Activated CD4-positive, alpha-beta T cell treated with anti-CD3 and anti-CD28 coated beads for 48 hours (primary cell): ENCODE measurements around the gene NPHP4.
"Not testable (repeated sequence)": the region's sequence is repeated elsewhere in the genome, so short reads cannot be mapped to it uniquely, and the experiment has no call there.

ENCODE experiments used
- DNase-seq: peaks from one replicate; pipeline ENCODE4 v3.0.0-alpha.2; 2020

NPHP4 gene

DNA sequence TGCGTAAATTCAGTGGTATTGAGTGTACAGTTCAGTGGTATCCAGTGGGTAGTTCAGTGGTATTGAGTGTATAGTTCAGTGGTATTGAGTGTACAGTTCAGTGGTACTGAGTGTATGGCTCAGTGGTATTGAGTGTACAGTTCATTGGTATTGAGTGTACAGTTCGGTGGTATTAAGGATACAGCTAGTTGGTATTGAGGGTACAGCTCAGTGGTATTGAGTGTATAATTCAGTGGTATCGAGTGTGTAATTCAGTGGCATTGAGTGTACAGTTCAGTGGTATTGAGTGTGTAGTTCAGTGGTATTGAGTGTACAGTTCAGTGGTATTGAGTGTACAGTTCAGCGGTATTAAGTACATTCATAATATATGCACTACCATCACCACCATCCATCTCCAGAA, 30.0 kb upstream of the NPHP4 start:
- DNase-seq, result no peak

DNA sequence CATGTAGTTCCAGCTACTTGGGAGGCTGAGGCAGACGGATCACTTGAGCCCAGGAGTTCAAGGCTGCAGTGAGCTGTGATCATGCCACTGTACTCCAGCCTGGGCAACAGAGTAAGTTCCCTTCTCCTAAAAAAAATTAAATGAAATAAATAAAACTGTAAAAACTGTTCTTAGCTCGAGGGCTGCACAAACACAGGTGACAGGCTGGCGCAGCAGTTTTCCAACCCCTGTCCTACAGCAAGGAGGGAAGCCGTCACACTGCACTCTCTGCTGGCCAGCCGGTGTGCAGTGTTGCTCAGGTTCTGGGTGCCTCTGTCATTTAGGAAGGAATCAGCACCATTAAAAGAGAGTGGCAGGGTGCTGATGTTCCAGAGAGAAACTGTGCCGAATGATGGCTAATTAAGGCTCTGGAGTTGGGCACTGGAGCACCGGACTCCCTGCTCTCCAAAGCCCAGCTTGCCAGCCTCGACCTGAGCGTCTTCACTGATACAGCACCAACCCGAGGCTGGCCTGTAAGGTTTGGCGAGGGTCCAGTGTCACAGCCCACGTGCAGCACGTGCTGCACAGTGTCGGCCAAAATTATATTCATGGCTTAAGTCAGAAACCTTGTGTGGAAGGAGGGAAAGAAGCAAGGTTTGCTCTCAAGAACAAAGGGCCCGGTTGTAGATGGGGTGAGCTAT, 27.1 kb upstream of the NPHP4 start:
- no peak for DNase-seq

DNA sequence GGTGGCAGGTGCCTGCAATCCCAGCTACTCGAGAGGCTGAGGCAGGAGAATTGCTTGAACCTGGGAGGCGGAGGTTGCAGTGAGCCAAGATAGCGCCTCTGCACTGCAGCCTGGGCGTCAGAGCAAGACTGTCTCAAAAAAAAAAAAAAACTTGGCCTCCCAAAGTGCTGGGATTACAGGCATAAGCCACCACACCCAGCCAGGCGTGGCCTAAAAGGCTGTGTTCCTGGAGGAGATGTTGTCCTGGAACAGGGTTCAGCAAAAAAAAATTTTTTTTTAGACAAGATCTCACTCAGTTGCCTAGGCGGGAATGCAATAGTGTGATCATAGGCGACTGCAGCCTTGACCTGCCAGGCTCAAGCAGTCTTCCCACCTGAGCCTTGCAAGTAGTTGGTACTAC, 25.4 kb upstream of the NPHP4 start:
- DNase-seq, result not testable (repeated sequence)

DNA sequence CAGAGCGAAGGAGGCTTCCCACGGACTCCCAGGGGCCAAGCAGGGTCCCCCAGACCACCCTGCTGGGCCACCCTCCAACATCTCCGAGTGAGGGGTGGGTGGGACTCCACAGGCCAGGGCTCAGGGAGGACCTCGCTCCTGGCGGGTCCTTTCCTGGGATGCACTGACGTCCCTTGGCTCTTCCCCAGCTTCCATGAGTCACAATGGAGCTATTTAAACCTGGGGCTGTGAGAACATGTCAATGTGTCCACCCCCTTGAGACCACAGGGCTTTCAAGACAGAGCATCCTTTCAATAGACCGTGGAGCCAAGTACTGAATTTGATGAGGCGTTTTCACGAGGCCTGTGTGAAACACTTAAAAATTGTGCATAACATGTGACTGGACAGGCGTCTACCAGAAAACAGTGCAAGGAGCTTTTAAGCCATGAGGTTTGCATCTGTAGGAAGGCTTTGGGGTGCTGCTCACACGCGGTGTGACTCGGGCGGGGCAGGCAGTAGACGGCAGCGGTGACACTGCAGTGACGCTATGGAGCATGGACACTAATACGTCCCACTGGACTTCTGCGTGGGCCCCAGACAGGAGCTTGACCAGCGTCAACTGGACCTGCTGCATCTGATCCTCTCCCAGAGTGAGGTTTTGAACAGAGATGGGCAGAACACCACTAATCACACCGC, 24.1 kb upstream of the NPHP4 start:
- DNase-seq, result no peak

DNA sequence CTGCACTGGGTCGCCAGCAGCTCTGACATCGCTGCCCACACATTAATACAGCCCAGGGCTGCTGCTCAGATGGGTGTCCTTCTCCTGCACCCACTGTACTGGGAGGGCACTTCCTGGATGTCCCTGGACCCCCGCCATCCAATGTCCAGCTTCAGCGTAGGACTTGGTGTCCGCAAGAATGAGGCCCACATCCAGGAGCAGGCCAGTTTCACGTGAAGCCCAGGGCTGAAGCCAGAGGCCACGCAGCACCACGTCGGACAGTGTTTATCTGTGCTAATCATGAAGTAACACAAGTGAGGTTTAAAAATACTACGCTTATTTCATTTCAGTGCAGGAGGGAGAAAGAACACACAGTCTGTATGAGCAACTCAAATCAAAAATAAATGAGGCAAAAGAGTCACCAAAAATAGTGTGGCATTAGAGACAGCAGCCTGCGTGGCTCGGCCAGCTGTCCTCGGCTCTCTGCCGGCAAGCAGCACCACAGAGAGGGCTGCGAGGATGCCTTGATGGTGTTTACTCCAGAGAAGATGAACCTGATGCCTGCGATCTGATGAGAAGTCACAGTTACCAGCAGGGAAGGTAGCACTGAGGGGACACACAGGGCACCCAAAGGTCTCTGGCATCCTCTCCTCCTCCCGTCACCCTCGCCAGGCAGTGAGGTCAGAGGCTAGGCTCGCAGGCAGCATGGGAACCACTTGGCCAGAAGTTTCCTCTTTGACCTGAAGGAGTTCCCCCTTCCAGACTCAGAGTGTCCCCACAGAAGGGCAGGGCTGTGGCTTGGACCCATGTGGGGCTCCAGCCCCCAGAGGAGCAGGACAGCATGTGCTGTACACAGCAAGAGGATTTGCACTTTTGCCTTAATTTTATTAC, 22.1 kb upstream of the NPHP4 start:
- DNase-seq, result no peak

DNA sequence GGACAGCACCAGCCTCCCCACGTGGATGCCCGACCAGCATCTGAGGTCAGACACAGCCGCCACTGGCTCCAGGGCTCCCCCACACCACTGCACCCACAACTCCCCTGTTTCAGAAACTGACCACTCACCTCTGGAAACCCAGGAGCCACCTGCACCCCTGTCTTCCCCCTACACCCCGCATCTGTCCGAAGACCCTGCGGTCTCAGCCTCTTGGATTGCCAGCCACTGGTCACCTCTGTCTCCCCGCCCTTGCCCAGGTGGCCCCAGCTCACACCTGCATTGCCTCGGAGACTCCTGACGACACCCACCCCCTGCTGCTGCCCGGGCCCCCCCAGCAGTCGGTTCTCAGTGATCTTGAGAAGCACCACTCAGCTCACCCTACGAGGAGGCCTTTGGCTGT, 21.3 kb upstream of the NPHP4 start:
- no peak for DNase-seq

DNA sequence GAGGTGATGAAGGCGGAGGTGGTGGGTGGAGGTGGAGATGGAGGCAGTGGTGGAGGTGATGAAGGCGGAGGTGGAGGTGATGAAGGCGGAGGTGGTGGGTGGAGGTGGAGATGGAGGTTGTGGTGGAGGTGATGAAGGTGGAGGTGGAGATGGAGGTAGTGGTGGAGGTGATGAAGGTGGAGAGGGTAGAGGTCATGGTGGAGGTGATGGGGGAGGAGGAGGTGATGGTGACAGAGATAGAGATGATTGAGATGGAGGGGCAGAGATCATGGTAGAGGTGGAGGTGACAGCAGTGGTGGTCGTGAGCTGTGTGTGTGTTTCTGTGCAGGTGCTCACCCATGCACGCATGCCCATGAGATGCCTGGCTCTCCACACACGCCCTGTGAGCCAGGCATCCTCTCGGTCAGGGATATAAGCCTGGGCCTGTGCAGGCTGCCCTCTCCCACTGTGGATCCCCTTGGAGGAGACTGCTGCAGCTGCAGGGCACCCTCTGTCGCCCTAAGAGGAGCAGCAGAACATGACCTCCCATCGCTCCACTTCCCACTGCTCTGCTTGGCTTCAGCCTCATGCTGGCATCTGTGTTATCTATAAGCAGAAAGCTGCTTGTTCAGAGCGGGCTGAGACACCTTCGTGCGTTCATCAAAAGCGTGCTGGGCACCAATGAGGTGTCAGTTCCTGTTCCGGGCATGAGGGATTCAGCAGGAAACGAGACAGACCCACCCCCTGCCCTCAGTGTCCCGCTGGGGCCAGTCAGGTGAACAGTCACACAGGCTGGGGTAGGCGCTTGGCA, 20.5 kb upstream of the NPHP4 start:
- no peak for DNase-seq

DNA sequence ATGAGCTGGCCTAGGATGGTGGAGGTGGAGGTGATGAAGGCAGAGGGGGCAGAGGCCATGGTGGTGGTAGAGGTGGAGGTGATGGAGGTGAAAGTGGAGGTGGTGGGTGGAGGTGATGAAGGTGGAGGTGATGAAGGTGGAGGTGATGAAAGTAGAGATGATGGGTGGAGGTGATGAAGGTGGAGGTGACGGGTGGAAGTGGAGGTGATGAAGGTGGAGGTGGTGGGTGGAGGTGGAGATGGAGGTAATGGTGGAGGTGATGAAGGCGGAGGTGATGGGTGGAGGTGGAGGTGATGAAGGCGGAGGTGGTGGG, 19.7 kb upstream of the NPHP4 start:
- no peak for DNase-seq

DNA sequence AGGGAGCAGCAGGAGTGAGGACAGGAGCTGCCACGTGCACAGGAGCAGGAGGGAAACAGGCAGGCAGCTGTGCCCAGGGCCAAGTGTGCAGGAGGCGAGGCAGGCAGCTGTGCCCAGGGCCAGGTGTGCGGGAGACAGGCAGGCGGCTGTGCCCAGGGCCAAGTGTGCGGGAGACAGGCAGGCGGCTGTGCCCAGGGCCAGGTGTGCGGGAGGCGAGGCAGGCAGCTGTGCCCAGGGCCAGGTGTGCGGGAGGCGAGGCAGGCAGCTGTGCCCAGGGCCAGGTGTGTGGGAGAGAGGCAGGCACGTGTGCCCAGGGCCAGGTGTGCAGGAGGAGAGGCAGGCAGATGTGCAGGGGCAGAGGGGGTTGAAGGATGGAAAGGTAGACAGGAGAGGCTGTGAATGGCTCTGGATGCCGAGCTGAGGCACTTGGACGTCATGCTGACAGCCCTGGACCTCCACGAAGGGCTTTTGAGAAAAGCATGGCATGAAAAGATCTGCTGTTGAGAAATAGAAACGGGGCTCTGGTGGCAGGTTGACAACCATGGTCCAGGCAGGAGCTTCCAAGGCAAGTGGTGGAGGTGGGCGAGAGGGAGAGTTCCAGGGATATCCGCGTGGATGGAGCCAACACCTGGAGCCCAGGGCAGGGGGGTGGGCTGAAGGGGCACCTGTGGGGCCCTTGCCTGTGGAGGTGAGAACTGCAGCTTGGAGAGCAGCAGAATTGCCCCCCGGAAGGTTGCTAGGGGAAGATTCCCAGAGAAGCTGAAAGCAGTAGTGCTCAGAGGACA, 19.1 kb upstream of the NPHP4 start:
- no peak for DNase-seq

DNA sequence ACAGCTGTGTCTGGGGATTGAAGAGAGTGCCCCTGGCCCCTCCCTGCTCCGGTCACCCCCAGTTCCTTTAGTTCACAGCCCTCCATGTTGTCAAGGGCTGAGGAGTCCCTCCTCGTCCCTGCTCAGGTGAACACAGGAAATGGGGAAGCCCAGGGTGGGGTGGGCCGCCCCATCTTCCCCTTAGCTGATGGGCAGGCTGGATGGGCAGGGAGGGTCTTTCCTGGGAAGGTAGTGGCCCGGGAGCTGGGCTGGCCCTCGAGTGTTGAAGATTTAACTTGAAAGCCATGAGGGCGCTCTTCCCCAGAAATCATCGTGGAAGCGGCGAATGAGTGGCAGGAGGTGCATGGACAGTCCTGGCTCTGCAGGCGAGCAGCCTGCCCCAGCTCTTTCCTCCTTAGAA, 18.3 kb upstream of the NPHP4 start:
- DNase-seq, result no peak

DNA sequence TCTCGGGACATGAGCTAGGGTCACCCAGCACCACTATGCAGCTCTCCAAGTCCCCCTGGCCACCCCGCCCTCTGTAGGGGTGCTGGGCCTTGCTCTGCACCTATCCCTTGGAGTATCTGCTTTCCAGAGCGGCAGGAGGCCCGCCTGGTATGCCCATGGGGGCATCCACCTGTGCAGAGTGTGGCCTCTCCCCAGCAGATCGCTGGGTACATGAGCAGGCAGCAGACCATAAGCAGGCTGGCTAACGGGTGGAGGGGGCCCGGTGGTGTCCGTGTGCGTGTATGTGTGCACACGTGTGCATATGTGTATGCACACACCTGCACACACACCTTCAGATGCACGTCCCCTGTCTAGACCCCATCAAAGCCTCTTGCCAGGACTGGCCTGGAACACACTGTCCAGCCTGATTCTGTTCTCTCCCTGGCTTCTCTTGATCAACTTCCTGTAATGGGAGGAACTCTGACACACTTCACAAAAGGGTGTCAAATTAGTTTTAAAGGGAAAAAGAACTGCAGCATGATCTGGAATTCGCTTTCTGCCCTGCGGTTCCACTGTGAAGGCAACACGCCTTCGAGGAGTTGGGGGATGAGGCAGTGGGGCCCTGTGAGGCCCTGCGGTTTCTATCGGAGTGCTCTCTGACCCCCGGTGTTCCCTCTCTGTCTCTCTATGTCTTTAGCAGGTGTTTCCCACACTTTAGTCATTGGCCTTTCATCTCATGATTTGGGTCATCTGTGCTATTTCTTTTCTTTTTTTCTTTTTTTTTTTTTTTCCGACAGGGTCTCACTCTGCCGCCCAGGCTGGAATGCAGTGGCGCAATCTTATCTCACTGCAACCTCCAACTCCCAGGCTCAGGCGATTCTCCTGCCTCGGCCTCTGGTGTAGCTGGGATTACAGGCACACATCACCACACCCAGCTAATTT, 17.2 kb upstream of the NPHP4 start:
- DNase-seq, result no peak

DNA sequence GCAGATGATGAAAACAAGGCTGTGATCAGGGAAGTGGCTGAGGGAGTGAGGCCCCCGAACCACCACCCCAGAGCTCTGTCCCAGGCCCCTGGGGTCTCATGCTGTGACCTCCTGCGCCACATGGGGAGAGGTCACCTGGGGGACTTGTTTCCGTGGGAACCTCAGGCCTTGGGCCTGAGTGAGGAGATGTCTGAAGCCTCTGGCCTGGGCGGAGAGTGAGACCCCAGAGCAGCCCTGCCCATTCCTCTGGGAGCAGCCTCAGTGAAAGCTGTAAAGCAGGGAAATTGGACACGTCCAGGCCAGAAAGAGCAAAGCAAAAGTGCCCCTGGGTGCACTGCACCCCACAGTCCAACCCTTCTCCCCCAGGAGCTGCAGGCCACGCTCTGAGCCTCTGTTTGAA, 16.5 kb upstream of the NPHP4 start:
- no peak for DNase-seq

DNA sequence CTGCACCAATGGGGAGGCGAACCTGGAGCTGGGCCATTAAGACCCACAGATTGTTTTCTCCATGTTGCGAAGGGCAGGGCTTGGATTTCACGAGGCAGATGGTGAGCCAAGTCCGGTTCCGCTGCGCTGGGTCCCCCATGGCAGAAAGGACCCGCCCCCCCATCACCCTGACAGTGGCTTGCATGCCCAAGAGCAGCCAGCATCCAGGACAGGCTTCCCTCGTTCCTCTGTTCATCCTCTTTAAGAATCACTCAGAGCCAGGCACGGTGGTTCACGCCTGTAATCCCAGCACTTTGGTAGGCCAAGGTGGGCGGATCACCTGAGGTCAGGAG, 15.8 kb upstream of the NPHP4 start:
- DNase-seq, result no peak

DNA sequence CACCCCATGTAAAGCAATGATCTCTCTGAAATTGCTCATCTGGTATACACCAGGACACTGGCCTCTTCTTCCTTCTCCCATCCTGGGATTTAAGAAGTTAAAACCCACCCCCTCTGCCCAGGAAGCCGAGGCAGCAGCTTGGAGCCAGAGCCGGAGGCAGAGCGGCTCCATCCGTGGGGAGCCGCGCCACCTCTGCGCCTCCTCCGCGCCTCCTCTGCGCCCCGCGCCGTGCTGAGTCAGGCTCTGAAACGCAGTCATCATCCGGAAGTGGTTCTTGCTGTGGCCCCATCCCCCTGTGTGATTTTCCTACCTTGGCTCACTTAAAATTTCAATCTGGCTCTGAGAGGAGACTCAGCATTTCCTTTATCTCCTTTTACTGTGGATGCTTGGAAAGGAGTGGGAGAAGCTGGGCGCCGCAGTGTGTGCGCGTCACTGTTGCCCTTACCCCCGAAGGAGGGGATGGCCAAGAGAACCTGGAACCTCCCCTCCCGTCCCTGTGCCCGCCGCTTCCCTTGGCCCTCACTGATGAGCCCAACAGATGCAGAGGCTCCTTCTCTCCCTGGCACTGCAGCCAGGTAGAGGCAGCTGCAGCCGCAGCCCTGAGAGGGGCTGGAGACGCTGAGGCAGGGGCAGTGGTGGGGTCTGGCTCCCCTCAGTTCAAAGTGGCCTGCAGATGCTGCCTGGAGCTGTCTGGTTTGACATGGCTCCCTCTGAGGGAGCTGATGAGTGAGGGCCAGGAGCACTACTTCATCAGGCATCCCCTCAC, 15.3 kb upstream of the NPHP4 start:
- no peak for DNase-seq

DNA sequence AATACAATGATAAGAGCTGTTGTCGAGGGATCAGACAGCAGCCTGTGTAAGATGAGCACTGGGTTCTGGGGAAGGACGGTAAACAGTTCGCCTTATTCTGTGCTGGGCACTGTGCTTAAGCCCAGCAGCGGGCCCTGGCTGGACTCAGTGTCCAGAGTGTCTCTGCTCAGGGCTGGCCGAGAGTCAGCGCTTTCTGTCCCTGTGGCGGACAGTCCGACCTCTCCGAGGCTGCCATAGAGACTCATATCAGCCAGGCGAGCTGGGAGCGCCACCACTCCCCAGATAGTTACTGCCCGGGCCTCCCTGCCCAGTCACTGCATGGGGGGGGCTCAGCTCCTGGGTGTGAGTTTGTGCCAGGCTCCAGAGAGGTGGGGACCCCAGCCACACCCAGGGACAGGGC, 14.7 kb upstream of the NPHP4 start:
- no peak for DNase-seq

DNA sequence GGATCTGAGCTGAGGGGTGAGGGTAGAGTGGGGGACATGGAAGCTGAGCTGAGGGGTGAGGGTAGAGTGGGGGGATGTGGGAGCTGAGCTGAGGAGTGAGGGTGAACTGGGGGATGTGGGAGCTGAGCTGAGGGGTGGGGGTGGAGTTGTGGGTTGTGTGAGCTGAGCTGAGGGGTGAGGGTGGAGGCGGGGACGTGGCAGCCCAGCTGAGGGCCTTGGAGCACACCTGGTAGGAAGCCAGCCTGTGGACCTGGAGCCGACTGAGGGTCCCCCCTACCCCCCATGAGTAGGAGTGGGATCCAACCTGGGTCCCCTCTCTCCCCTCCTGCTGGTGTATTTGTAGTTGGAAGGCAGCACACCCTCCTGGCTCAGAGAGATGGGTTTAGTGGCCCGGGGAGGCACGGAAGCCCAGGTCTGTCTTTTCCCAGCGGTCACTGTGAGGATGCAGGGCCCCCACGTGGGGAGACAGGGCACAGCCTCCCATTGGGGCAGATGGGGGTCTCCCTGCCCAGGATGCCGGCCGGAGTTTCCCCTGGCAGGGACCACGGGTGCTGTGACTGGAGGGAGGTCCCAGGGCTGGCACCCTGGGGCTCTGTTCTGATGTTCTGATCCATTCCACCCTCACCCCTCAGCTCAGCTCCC, 13.2 kb upstream of the NPHP4 start:
- no peak for DNase-seq

DNA sequence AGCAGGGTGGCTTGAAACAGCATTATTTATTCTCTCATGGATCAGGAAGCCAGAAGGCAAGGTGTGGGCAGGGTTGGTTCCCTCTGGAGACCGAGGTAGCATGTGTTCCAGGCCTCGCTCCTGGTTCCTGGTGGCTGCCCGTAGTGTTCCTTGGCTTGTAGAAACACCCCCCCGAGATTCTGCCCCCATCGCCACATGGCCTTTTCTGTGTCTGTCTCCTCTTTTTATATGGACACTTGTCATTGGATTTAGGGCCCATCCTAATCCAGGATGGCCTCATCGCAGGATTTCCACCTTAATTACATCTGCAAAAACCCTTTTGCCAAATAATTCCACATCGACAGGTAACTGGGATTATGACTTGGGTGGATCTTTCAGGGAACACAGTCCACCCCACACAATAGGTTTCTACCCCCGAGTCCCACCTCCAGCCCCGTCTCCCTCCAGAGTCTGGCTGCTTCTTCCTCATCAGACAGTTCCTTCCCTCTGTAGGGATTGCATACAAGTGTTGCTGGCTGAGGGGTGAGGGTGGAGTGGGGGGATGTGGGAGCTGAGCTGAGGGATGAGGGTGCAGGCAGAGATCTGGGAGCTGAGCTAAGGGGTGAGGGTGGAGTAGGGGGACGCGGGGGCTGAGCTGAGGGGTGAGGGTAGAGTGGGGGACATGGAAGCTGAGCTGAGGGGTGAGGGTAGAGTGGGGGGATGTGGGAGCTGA, 12.3 kb upstream of the NPHP4 start:
- no peak for DNase-seq

DNA sequence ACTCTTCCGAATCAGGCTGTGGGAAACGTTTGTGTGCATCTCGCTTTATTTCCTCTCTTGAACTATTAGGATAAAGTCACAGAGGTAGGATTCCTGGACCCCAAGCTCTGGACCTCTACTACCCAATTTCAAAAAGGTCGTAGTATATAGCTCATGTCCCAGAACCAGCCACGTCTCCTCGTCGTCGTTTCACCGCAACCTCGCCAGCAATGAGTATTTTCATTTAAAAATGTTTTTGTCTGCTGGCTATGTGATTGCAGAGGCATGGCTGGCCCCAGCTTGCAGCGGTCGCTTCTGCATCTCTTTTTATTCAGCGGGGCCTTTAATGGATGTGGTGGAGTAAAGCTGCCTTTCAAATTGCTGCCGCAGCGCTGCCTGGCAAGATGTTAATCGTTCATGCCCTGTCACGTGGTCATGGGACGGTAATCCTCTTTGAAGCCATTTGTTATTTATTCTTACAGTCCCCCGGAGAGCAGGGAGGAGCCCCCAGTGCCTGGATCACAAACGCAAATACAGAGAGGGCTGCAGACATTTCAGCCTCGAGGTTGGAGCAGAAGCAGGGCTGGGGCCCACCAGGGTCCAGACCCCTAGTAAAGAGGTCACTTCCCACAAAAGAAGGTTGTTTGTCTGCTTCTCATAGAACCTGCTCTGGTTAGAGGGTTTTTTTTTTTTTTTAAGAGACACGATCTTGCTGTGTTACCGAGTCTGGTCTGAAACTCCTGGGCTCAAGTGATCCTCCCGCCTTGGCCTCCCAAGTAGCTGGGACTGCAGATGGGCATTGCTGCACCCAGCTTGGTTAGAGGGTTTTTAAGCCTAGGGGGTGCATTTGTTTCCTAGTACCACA, 11.6 kb upstream of the NPHP4 start:
- DNase-seq, result no peak
